K562 (cell line): ENCODE measurements around the gene SLC9A3. TPM values are rescaled to one million over a fixed set of nuclear protein-coding genes. Genes with fewer than 3 reads are reported as not detected.

Experiments used
- ATAC-seq: fragments of 200-7000 bp; cut with Tn5 transposase; 3 replicates; pipeline ENCODE4 v1.9.1; 2020; ENCODE audit warnings: moderate library complexity
- BruUV-seq: library from RNA; stranded (reverse); fragments of 400-500 nt; replicated peaks from 2 replicates; lab custom pipeline; 2021; lab: Mats Ljungman, UMichigan
- CTCF ChIA-PET: fragments of 300-600 bp; formaldehyde crosslinking; extraction: SDS; loops from one replicate; lab custom pipeline; 2021; ENCODE audit warnings: low intra/inter-chr PET ratio; lab: Yijun Ruan, JAX
- POLR2A ChIA-PET: fragments of 300-600, 350-650 bp; sonication (Branson Sonifier 250); formaldehyde crosslinking; extraction: SDS; loops from one replicate; lab custom pipeline; 2021; ENCODE audit warnings: antibody characterized with exemption, inconsistent platforms; lab: Yijun Ruan, JAX
- DNase-seq, 4 experiments: peaks; one replicate each; pipeline versions ENCODE4 v3.0.0 to v3.0.0-alpha.2; 2011 to 2018; ENCODE audit warnings: low spot score in 3 of 4, mixed read lengths in 3 of 4; ENCODE audit errors: extremely low read depth in 1 of 4
- FAIRE-seq: peaks from 2 replicates; lab custom pipeline; 2011; peaks lifted over from hg19 to GRCh38; lab: Jason Lieb, UNC
- H2AFZ ChIP-seq: 2 replicates; pipeline ENCODE4 v1.6.0; 2011; ENCODE audit warnings: low read depth, low read length, control low read depth, inconsistent platforms
- H3K27ac ChIP-seq: fragments of 200-600 bp; 3 replicates; pipeline ENCODE4 v1.8.0; 2011; ENCODE audit warnings: low read depth, mild to moderate bottlenecking, control low read depth, inconsistent platforms, low read length, moderate library complexity, mixed read lengths; ENCODE audit errors: extremely low read depth
- H3K27me3 ChIP-seq, 2 experiments: fragments of 300-600 bp in 1 of 2; 2 replicates in 1 of 2; 3 replicates in 1 of 2; pipeline versions ENCODE4 v1.6.0 to v1.8.0; 2011; ENCODE audit warnings: inconsistent platforms in 2 of 2, low read length in 2 of 2, mild to moderate bottlenecking in 1 of 2, mixed read lengths in 1 of 2, moderate library complexity in 1 of 2; ENCODE audit not compliant: control insufficient read depth in 2 of 2, insufficient read depth in 2 of 2
- H3K36me3 ChIP-seq: fragments of 300-600 bp; 3 replicates; pipeline ENCODE4 v1.8.0; 2011; ENCODE audit warnings: mild to moderate bottlenecking, low read length, inconsistent platforms; ENCODE audit not compliant: control insufficient read depth, insufficient read depth
- H3K4me1 ChIP-seq, 2 experiments: fragments of 200-600 bp in 1 of 2; replicated peaks in 1 of 2; 2 replicates in 1 of 2; 3 replicates in 1 of 2; pipeline versions ENCODE4 v1.5.1 to v1.8.0; 2011; ENCODE audit warnings: inconsistent platforms in 2 of 2, low read length in 2 of 2, mild to moderate bottlenecking in 1 of 2, mixed read lengths in 1 of 2, moderate library complexity in 1 of 2; ENCODE audit not compliant: control insufficient read depth in 2 of 2, insufficient read depth in 2 of 2
- H3K4me2 ChIP-seq: 2 replicates; pipeline ENCODE4 v1.6.1; 2011; ENCODE audit warnings: low read length, control low read depth, inconsistent platforms, mixed read lengths; ENCODE audit not compliant: insufficient read depth
- H3K4me3 ChIP-seq: fragments of 200-600 bp; sonication (generic), shearing (Covaris generic); 2 replicates; pipeline ENCODE4 v1.5.1; 2016; ENCODE audit warnings: control low read depth, inconsistent platforms
- H3K79me2 ChIP-seq: fragments of 200-600 bp; 3 replicates; pipeline ENCODE4 v1.8.0; 2011; ENCODE audit warnings: low read length, inconsistent platforms; ENCODE audit not compliant: control insufficient read depth, insufficient read depth
- H3K9ac ChIP-seq, 2 experiments: 2 replicates each; pipeline versions ENCODE4 v1.6.0 to v1.6.1; 2011; ENCODE audit warnings: low read depth in 2 of 2, low read length in 2 of 2, control low read depth in 1 of 2, inconsistent platforms in 1 of 2, mild to moderate bottlenecking in 1 of 2, mixed read lengths in 1 of 2; ENCODE audit not compliant: insufficient read depth in 1 of 2
- H3K9me1 ChIP-seq: one replicate; pipeline ENCODE4 v1.6.0; 2011; ENCODE audit warnings: inconsistent platforms, mild to moderate bottlenecking, low read length, moderate library complexity; ENCODE audit not compliant: control insufficient read depth, insufficient read depth
- H3K9me3 ChIP-seq: replicated peaks from 2 replicates; pipeline ENCODE4 v1.5.1; 2011; ENCODE audit warnings: low read depth, low read length, inconsistent platforms; ENCODE audit not compliant: control insufficient read depth, insufficient read depth
- H4K20me1 ChIP-seq: replicated peaks from 2 replicates; pipeline ENCODE4 v1.6.1; 2011; ENCODE audit warnings: low read length, inconsistent platforms, mixed read lengths; ENCODE audit not compliant: control insufficient read depth, insufficient read depth
- ELK1 ChIP-seq: sonication (generic); formaldehyde crosslinking; IDR thresholded peaks from 2 replicates; pipeline ENCODE4 v1.8.1; 2022; ENCODE audit warnings: missing genetic modification reagents
- L3MBTL2 ChIP-seq: fragments of 450-650 bp; IDR thresholded peaks from 2 replicates; pipeline ENCODE4 v1.6.1; 2016; ENCODE audit warnings: mild to moderate bottlenecking, moderate library complexity
- MYC ChIP-seq, 2 experiments: fragments of 250-450 bp in 1 of 2; sonication (Bioruptor Pico) in 1 of 2; IDR thresholded peaks; 2 replicates each; pipeline versions ENCODE4 v1.5.1 to v1.6.1; 2012 to 2021; ENCODE audit warnings: low read depth in 2 of 2, borderline replicate concordance in 1 of 2, improper control_type of control experiment in 1 of 2, low read length in 1 of 2, mild to moderate bottlenecking in 1 of 2, moderate library complexity in 1 of 2
- NRF1 ChIP-seq, 2 experiments: fragments of 450-650 bp; IDR thresholded peaks in 1 of 2; conservative IDR thresholded peaks in 1 of 2; 2 replicates each; pipeline ENCODE4 v1.6.1; 2014; ENCODE audit warnings: mild to moderate bottlenecking in 2 of 2
- PYGO2 ChIP-seq: fragments of 450-650 bp; IDR thresholded peaks from 2 replicates; pipeline ENCODE4 v1.6.1; 2016; ENCODE audit warnings: mild to moderate bottlenecking, missing genetic modification characterization, moderate library complexity, missing compliant biosample characterization
- RAD21 ChIP-seq, 2 experiments: fragments of 250-450 bp in 1 of 2; fragments of 450-650 bp in 1 of 2; sonication (Bioruptor Pico) in 1 of 2; formaldehyde crosslinking in 1 of 2; IDR thresholded peaks in 1 of 2; conservative IDR thresholded peaks in 1 of 2; 2 replicates each; pipeline versions ENCODE4 v1.4.0 to v1.8.0; 2020 to 2022; ENCODE audit warnings: mild to moderate bottlenecking in 2 of 2, moderate library complexity in 1 of 2
- SMC3 ChIP-seq: conservative IDR thresholded peaks from 2 replicates; pipeline ENCODE4 v1.6.1; 2011; ENCODE audit warnings: low read depth, low read length, improper control_type of control experiment; ENCODE audit not compliant: insufficient read depth
- STAG1 ChIP-seq: sonication (generic); formaldehyde crosslinking; IDR thresholded peaks from 2 replicates; pipeline ENCODE4 v1.5.0; 2020; ENCODE audit warnings: missing genetic modification reagents, borderline replicate concordance
- ZBTB26 ChIP-seq: fragments of 450-650 bp; formaldehyde crosslinking; IDR thresholded peaks from 2 replicates; pipeline ENCODE4 v1.4.0; 2022; ENCODE audit warnings: missing genetic modification characterization
- ZNF253 ChIP-seq: fragments of 250-450 bp; sonication (Bioruptor Pico); conservative IDR thresholded peaks from 2 replicates; pipeline ENCODE4 v1.6.1; 2021; ENCODE audit warnings: mild to moderate bottlenecking
- WGBS: fragments of 100-300 bp; shearing (Covaris generic); methylation state at CpG from one replicate; pipeline ENCODE4 v1.1.6; 2016; ENCODE audit warnings: low coverage, mixed read lengths; ENCODE audit not compliant: insufficient coverage; ENCODE audit errors: missing lambda C conversion rate; 5-methylcytosine and 5-hydroxymethylcytosine counted together
- in situ Hi-C: fragments of 300-500 bp; cut with MboI; formaldehyde crosslinking; loops from 4 replicates; pipeline ENCODE4 v1.15.0; 2018; ENCODE audit warnings: inconsistent platforms, mixed read lengths
- intact Hi-C: fragments of 100-400 bp; cut with micrococcal nuclease; formaldehyde crosslinking; loops from 2 replicates; pipeline ENCODE4 v1.14.2; 2022
- polyA plus RNA-seq, 8 experiments: library from polyadenylated mRNA; depleted of rRNA in 4 of 8; stranded (reverse) in 5 of 8; unstranded in 3 of 8; fragments of >200 nt; fragmentation: Nextera tagmentation in 2 of 8; fragmentation: Illumina TruSeq in 1 of 8; extraction: Ambion mirVana in 2 of 8; extraction: Trizol in 1 of 8; gene quantifications; 2 replicates each; pipeline versions ENCODE4 v1.2.1 to v1.2.3, GENCODE V29; 2011 to 2014; ENCODE audit warnings: inconsistent platforms in 1 of 8, missing spikeins in 1 of 8
- total RNA-seq, 7 experiments: library from RNA; depleted of rRNA in 6 of 7; stranded (reverse); fragments of >200 nt in 6 of 7; fragmentation: Illumina TruSeq in 2 of 7; extraction: Trizol in 2 of 7; gene quantifications; 2 replicates each; pipeline versions ENCODE4 v1.2.1 to v1.2.3, GENCODE V29; 2011 to 2021; ENCODE audit warnings: low replicate concordance in 1 of 7

SLC9A3 gene
- total and polyA plus RNA-seq, 9 of the 15 experiments (the other 6 are each of a cell fraction or from before 2014, with no cell fraction given): 1.5 to 5.8 (median 3.7) TPM; not detected in 2

GRCh38 chr5:431001-431710 is 93.1 kb downstream of the SLC9A3 start:
- WGBS: 12% methylated on average over 17 of the region's 18 CpGs
- H2AFZ ChIP-seq: no peak overlapping the region
- H4K20me1 ChIP-seq: no peaks in the 10 kb centered on the region; the same call in 1 of the 2 replicates
- intact Hi-C loops (loop anchor here (1.0 kb wide), 1 partner anchor 114 kb away; no protein-coding TSS in a partner anchor), in situ Hi-C loops (loop anchor here (5.0 kb wide), 1 partner anchor 119 kb away; no protein-coding TSS in a partner anchor)
- H3K79me2 ChIP-seq: no peaks in the 10 kb centered on the region
- peaks cover 40 to 85% of the 10 kb centered on the region in 2 experiments for H3K27me3 ChIP-seq
- H3K4me3 ChIP-seq: no peak overlapping the region
- ChIA-PET CTCF (interaction anchor here (1.0 to 1.2 kb wide), 2 partner anchors 236 to 389 kb away, joined by 3 to 5 read pairs; no protein-coding TSS in a partner anchor), POLR2A (interaction anchor here (0.6 to 1.0 kb wide), 3 partner anchors 10 to 462 kb away, joined by 3 to 4 read pairs (median 3); partner anchors contain the start of genes BRD9 and TRIP13)
- no peak overlapping the region for H3K4me2 ChIP-seq
- H3K9me1 ChIP-seq: no peaks in the 10 kb centered on the region
- DNase-seq (peak; percentile 73 to 83 (median 80)), FAIRE-seq (peak; percentile 83), ATAC-seq (peak; percentile 97)
- H3K4me1 ChIP-seq: peaks cover 0 to 51% of the 10 kb centered on the region in 2 experiments; a peak in 2 of 5 replicates
- H3K9ac ChIP-seq: 0 out of 4 replicates have a peak overlapping the region, but pooled peaks of 1 of the 2 experiments have one; percentile 50
- H3K9me3 ChIP-seq: no peaks in the 10 kb centered on the region
- H3K27ac ChIP-seq: no peak overlapping the region
- H3K36me3 ChIP-seq: no peaks in the 10 kb centered on the region
- no TSS peak for BruUV-seq
- TF ChIP-seq ZNF253 (CRISPR knock-in tag): no peak
- peak; percentile 52; the same call in 1 of the 2 replicates for TF ChIP-seq STAG1 (CRISPR knock-in tag)
- peak; percentile 67 to 87 for TF ChIP-seq RAD21 (CRISPR knock-in tag; conservative IDR thresholded peaks at IDR 0.05 in 1 of 2, IDR thresholded peaks at IDR 0.05 in 1 of 2)
- TF ChIP-seq PYGO2 (tag): no peak
- no peak for TF ChIP-seq ELK1 (CRISPR knock-in tag)
- peak; percentile 60 for TF ChIP-seq MYC (IDR thresholded peaks at IDR 0.05; ENCODE audit: low read depth, low read length)
- TF ChIP-seq MYC (CRISPR knock-in tag; IDR thresholded peaks at IDR 0.05; ENCODE audit: borderline replicate concordance, low read depth): no peak
- TF ChIP-seq ZBTB26 (CRISPR knock-in tag): no peak
- TF ChIP-seq L3MBTL2: peak; percentile 32; the same call in 1 of the 2 replicates
- TF ChIP-seq SMC3: peak; percentile 82
- TF ChIP-seq NRF1 (conservative IDR thresholded peaks at IDR 0.05 in 1 of 2, IDR thresholded peaks at IDR 0.05 in 1 of 2): peak in 1 of 2 experiments; percentile 29; a peak in 1 of 4 replicates
